HG03045 (cell line): ENCODE measurements around the gene TUBGCP6.

Experiments
- ATAC-seq: cut with Tn5 transposase; IDR thresholded peaks from one replicate; pipeline ENCODE4 v1.9.1; 2021; ENCODE audit warnings: mild to moderate bottlenecking, moderate library complexity; ENCODE audit not compliant: unreplicated experiment

TUBGCP6 gene

DNA sequence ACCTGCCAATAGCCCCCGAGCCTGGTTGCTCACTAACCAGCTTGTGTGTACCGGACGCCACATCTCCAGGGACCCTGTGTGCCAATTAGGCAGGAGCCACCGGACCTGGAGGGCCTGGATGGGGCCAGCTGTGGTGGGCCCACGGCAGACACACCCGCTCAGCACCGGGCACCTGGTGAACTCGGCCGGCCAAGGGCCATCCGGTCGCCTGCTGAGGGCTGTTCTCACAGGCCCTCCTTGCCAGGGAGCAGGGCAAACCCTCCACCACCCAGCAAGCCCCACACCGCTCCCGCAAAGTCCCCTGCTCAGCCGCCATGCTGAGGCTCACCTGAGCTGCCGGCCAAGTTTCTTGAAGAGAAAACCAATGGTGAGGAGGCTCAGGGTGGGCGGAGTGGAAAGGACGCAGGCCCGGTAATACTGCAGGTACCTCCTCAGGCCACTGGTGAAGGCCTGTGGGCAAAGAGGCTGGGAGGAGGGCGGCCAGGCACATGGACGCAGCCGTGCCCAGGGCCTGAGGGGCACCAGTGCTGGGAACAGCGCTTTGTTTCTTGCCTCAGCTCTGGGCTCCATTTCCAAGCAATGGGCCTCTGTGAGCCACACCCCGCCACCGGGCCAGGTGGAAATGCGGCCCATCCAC, 17.1 kb downstream of the TUBGCP6 start:
- ATAC-seq = no peak

DNA sequence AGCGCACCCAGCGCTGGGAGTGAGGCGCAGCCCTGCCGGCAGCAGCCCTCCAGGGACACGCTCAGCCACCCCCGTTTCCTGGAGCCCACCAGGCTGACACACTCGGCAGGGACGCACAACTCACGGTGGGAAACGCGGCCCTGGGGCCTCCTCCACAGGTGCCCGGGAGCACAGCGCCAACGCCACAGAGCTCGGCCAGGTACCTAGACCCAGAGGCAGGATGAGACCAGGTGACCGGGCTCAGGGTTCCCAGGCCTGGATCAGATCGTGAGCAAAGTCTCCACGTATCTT, 18.0 kb downstream of the TUBGCP6 start:
- ATAC-seq = no peak

DNA sequence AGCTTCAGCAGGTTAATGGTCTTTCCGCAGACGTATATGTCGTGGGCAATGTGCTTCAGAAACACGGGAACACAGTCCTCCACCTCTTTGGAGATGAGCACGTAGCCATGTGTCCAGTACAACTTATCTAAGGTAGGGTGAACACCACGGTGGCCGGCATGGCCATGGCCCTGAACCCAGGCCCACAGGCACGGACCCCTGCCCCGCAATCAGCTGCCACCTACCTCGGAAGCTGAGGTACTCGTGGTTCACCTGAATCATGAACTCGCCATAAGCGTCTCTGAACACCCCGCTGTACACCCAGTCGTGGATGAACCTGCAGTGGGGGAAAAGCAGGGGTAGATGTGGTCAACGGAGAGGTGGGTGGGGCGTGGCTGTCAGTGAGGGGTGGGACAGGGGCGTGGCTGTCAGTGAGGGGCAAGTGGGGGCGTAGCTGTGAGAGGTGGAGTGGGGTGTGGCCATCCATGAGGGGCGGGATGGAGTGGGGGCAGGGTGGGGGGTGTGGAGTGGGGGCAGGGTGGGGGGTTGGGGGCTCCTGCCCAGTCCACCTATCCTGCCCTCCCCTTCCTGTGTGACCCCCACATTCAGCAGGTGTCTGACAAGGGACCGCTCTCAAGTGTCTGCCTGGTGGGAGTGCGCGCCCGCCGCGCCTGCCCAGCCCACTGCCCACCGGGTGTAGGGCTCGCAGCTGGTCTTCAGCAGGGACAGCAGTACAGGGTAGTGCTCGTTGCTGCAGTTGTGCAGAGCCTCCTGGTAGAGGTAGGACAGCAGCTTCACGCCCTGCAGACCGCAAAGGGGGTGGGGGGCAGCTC, 18.6 kb downstream of the TUBGCP6 start:
- ATAC-seq = no peak

DNA sequence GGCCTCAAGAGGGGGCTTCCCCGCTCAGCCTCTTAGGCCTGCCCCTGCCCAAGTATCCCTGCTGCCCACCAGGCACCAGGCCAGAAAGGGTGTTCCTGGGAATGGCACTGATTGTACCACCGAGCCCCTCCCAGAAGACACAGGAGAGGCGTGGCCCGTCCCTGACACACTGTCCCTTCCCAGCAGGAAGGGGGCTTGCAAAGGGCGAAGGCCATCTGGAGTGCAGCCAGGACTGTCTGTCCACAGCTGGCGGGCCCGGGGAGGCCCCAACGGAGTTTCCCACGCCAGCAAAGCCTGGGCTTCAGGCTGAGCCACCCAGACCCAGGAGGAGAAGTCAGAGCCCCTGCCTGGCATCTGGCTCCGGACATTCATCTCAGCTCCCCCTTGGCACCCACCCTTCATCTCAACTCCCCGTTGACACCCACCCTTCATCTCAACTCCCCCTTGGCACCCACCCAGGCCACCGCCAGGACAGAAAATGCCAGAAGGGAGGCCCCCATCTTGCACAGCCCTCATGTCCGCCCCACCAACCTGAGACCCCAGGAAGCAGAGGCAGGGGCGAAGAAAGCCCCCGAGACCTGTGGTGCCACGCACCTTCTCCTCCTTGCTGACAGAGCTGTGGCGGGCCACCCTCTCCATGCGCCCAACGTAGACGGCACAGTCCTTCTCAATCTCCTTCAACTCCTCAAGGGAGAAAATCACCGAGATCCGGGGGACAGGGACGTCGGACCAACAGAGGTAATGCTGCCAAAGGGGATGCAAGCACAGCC, 19.4 kb downstream of the TUBGCP6 start:
- ATAC-seq = no peak

DNA sequence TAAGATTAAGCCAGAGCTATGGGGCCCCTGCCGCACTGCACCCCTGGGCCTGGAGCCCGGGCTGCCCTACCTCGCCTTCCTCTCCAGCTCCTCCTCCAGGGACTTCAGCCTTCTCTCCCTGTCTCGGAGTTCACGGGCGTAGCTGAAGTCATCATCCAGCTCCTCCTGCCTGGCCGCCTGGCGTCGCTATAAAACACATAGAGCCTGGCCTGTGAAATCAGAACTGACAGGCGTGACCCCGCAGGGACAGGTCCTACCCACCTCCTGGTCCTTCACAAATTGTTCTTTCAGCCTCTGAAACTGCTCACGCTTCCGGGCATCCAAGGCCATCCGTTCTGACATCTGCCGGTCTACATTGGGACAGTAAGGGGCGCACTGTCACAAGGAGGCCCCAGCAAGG, 20.8 kb downstream of the TUBGCP6 start:
- ATAC-seq = no peak

DNA sequence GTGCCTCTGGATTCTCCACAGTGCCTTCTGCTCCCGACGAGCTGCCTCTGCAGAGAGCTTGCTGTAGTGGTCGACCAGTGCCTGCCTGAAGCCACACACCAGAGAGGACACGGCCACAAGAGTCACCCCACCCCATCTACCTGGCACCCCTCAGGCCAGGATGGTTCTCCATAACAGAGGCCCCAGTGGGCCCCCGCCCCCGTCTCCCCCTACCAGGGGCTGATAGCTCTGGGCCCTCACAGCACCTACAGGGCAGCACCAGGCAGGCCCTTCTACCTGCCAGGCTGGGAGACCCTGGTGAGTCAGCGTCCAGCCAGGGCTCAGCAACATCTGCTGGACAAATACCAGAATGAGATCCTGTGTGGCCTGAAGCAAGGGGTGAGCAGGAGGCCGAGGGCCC, 22.3 kb downstream of the TUBGCP6 start:
- ATAC-seq = no peak

DNA sequence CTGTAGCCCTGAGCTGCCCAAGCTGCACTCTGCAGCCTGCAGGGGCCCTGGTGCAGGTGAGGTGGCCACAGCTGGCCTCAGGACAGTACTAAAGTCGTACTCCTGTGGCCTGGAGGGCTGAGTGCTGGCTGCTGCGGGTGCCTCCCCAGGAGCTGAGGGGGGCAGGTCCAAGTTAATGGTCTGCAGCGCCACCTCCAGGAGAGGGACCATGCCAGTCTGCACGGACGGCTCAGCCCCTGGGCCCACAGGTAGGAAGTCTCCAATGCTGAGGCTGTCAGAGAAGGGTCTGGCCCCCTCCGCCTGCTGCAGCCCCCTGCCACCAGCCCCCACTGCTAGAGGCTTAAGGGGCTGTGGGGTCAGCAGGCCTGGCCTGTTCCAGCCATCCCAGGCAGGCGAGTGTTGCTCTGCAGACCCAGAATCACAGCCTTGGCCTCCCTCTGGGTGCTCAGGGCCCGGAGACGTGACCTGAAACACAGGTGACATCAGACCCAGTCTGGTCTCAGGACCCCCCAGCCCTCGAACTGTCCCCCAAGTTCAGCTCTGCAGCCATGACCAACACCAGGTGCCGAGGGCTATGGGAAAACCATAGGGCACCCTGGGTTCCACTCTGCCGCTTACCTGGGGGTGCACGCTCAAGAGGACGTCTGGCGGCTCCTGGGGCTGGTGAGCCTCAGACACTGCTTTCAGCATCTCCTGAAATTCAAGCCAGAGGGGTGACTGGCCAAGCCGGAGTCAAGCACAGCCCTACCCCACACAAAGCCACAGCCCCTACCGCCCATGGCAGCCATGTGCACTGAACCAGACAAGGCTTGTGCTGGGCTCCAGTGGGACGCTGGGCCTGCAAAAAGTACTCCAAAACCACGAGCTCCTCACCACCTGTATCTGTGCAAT, 23.2 kb downstream of the TUBGCP6 start:
- ATAC-seq = no peak

DNA sequence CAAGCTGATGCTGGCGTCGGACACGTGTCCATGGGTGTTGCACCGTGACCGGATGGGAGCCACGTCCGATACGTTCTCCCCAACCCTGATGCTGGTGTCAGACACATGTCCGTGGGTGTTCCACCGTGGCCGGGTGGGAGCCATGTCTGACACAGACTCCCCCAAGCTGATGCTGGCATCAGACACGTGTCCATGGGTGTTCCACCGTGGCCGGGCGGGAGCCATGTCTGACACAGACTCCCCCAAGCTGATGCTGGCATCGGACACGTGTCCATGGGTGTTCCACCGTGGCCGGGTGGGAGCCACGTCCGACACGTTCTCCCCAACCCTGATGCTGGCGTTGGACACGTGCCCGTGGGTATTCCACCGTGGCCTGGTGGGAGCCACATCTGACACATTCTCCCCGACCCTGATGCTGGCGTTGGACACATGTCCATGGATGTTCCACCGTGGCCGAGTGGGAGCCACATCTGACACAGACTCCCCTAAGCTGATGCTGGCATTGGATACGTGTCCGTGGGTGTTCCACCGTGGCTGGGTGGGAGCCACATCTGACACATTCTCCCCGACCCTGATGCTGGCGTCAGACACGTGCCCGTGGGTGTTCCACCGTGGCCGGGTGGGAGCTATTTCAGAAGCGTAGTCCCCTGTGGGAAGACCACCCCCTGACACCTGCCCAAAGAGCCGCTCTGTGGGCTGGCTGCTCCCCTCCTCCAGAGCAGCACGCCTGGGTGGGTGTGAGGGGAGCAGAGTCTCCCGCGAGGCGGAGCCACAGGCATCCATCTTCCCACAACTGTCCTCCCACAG, 24.0 kb downstream of the TUBGCP6 start:
- ATAC-seq = no peak

DNA sequence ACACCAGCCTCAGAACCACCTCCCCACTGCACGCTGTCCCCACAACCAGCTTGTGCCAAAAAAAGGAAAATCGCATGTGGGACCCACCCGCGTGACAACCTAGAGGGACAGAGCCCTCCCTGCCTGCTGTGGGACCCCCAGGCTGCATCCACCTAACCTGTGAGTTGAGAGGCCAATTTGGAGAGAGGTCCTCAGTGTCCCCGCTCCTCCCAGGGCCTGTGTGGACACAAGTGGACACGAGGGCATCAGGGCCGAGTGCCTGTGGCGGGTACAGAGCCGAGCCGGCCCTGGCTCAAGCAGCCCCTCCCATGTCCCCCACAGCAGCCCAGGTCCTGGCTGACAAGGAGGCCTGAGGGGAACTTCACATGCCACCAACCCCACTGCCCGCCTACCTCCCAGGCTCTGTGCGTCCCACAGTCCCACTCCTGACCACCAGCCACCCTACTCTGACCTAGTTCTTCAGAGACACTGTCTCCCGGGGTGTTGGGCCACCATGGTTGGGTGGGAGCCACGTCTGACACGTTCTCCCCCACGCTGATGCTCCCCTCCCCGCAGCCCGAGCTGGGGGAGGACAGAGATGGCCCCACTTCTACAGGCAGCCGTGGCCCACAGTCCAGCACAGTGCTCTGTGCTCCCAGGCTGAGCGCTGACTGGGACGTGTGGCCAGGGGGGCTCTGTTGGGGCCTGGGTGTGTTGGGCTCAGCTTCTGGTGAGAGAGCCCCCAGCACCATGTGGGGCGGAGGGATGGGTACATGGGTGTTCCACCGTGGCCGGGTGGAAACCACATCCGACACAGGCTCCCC, 24.8 kb downstream of the TUBGCP6 start:
- no peak for ATAC-seq

DNA sequence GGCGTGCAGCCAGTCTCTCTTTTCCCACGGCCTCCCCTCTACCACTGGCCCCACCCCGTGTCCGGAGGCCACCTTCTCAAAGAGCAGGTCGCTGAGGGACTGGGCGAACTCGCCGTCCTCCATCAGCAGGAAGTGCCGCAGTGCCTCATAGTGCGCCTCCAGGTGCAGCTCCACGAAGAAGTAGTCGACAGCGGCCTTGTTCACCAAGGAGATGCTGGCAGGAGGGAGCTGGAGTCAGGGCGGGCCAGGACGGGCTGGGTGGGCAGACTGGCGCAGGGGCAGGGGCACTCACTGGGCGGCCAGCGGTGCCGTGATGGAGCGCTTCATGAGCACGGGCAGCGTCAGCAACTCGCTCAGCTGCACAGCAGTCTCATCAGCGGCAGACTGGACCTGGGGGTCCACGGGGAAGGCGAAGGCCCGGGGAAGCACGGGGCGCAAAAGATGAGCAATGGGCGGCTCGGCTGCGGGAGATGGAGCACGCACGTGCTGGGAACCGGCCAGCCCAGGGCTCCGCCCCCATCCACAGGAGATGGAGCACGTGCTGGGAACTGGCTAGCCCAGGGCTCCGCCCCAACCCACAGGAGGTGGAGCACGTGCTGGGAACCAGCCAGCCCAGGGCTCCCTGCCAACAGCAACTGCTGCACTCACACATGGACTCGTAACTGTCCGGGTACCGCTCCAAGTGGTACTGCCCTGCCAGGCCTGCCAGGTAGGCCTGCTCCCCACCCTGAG, 25.7 kb downstream of the TUBGCP6 start:
- no peak for ATAC-seq

DNA sequence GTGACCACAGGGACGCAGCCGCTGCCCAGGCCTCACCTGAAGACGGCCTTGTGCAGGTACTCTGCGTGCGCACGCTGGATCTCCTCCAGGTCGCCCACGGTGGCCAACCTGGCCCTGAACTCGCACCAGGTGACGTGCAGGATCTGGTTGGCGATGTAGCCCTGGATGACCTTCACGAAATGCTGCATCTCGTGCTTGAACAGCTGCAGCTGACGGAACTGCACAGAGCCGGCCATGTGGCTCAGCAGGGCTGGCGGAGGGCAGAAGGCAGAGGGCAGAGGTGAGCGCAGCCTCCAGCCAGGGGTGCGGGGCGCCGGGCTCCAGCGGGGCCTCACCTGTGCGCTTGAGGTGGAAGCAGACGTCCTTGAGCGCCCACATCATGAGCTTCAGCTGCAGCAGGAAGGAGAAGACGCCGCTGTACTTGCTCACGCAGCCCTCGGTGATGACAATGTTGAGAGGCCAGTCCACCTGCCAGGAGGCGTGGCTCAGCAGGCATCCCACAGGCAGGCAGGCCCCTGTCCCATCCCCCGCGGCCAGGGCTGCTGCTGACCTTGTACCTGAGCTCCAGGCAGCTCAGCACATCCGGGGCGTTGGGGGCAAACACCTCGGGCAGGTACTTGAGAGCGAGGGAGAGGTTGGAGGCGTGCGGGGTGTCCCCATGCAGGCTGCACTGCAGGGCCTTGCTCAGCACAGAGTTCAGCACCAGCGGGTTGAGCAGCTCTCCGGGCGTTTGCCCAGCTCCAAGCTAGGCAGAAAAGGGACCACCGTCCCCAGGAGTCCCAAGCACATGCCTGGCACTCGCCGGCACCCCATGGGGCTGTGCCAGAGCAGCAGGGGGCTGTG, 26.4 kb downstream of the TUBGCP6 start:
- ATAC-seq = no peak

DNA sequence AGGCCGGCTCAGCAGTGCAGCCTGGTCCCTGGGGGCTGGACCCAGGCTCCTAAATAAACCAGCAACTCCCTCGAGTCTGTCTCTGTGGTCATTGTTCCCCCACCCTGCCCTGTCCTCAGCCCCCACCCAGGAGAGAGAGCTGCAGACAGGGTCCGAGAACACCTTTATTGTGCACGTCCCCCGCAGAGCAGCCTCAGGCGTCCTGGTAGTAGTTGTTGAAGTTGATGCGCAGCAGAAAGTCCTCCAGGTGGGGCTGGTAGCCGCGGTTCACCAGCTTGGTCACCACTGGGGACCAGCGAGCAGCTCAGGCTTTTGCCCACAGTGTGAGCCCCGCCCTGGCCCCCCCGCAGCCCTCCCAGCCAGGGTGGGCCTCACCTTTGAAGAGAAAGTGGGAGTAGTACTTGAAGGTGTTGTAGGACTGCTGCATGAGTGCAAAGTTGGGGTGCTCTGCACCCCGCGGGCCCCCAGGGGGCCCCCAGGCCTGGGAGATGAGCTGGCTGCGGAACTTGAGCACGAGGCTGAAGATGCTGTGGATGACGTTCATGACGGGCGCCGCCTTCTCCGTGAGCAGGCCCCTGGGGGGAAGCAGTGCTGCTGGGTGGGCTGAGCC, 27.2 kb downstream of the TUBGCP6 start:
- no peak for ATAC-seq

DNA sequence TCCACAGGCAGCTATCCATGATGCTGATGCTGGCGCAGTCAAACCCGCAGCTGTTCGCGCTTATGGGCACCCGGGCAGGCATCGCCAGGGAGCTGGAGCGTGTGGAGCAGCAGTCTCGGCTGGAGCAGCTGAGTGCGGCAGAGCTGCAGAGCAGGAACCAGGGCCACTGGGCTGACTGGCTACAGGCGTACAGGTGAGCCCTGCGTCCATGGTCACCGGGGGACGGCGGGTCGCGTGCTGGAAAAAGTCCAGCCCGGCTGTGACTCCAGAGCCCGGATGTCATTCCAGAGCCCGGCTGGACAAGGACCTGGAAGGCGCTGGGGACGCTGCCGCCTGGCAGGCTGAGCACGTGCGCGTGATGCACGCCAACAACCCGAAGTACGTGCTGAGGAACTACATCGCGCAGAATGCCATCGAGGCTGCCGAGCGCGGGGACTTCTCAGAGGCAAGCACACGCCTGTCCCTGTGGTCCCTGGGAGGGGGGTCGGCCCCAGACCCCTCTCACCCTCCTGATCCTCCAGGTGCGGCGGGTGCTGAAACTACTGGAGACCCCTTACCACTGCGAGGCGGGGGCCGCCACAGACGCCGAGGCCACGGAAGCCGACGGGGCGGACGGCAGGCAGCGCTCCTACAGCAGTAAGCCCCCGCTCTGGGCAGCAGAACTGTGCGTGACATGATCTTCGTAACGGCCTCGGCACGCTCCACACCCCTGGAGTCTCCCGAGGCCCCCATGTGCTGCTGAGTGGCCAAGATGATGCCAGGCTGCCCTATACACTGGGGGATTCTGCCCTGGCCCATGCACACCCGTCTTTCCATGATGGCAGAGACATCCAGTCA, 27.9 kb downstream of the TUBGCP6 start:
- ATAC-seq = no peak

DNA sequence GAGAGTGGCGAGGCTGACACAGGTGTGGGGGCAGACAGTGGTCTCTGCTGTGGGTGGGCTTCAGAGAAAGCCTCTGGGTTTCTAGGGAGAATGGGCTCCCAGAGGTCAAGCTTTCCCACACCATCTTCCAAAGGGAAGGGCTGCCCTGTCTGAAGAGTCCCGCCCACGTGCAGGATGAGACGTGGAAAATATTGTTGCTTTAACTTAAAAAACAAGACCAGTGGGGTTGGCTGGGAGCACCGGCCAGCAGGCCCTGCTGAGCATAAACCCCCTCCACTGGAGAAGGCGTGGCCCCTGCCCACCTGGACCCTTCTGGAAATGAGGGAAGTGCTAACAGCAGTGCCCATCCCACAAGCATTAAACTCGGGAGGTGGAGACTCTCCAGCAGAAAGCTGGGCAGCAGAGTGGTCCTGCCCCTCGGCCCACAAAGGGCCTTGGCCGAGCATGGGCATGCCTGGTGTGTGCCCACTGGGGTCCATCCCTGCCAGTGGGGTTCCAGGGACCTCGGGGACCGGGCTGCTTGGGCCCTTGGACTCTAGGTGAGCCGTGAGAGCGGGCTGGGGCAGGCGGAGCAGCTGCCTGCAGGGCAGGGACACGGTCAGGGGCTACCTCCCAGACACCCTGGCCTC, 28.7 kb downstream of the TUBGCP6 start:
- ATAC-seq = no peak

DNA sequence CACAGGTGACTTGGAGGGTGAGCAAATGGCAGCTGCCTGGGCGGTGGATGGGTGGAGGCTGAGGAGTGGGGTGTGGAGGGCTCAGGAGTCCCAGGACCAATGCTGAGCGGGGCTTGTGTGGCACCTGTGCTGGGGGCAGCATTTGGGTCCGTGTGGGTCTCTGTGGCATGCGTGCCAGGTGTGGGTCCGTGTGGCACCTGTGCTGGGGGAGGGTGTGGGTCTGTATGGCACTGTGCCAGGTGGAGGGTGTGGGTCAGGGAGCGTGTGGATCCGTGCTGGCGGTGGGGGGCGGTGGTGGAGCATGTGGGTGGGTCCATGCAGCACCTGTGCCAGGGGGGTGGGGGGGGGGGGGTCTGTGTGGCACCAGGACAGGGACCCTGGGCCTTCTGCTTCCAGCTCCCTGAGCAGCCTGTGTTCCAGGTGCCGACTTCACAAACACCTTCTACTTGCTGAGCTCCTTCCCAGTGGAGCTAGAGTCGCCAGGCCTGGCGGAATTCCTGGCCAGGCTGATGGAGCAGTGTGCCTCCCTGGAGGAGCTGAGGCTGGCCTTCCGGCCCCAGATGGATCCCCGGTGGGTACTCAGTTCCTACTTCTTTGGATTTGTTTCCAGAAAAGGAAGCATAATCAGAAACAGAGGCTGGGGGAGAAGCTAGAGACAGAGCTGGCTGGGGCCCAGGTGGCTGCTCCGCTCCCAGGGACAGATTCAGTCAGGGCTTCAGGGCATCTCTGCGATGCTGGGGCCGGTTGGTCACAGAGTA, 29.3 kb downstream of the TUBGCP6 start:
- no peak for ATAC-seq
